ENCODE results near the gene MYO18B. TPM values are rescaled to one million over a fixed set of nuclear protein-coding genes. Genes with fewer than 3 reads are reported as not detected.

Gene MYO18B
- total RNA-seq, 6 experiments from 2014 or later, result 0.04 to 0.56 (median 0.07) TPM; not detected in 1

DNA sequence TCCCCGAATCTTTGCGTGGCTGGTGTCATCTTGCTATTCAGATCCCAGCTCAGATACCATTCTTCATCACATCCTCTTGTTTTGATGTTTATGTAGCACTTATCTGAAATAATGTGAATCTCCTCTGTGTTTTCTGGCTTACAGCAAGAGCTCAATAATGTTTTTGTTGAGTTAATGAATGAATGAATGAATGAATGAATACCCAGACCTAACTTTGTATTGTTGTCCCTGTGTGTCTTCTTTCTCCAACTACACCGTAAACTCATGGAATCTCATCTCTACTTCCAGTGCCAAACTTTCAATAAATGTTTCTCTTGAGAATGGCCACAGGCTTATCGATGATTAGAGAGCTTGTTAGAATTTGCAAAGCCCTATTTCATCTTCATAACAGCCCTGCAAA, 110.2 kb downstream of the MYO18B start:
- Histone ChIP-seq H3K4me3 (no peak overlapping the region), H3K9me3 (no peaks in the 10 kb centered on the region), H3K36me3 (no peaks in the 10 kb centered on the region), H3K27me3 (no peaks in the 10 kb centered on the region), H3K27ac (no peak overlapping the region), H3K4me1 (no peaks in the 10 kb centered on the region)
- WGBS (ENCODE audit: insufficient coverage, low coverage, low lambda C conversion rate, missing lambda C conversion rate), result 63% methylated on average over 4 of the region's 4 CpGs
- intact Hi-C loops (cut with DNase I), result no loop called here
- TF ChIP-seq POLR2A (IDR thresholded peaks at IDR 0.05), result no peak
- TF ChIP-seq, protein P1, sequence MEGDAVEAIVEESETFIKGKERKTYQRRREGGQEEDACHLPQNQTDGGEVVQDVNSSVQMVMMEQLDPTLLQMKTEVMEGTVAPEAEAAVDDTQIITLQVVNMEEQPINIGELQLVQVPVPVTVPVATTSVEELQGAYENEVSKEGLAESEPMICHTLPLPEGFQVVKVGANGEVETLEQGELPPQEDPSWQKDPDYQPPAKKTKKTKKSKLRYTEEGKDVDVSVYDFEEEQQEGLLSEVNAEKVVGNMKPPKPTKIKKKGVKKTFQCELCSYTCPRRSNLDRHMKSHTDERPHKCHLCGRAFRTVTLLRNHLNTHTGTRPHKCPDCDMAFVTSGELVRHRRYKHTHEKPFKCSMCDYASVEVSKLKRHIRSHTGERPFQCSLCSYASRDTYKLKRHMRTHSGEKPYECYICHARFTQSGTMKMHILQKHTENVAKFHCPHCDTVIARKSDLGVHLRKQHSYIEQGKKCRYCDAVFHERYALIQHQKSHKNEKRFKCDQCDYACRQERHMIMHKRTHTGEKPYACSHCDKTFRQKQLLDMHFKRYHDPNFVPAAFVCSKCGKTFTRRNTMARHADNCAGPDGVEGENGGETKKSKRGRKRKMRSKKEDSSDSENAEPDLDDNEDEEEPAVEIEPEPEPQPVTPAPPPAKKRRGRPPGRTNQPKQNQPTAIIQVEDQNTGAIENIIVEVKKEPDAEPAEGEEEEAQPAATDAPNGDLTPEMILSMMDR (IDR thresholded peaks at IDR 0.05), result no peak
- ATAC-seq (no peak), DNase-seq (no peak)

DNA sequence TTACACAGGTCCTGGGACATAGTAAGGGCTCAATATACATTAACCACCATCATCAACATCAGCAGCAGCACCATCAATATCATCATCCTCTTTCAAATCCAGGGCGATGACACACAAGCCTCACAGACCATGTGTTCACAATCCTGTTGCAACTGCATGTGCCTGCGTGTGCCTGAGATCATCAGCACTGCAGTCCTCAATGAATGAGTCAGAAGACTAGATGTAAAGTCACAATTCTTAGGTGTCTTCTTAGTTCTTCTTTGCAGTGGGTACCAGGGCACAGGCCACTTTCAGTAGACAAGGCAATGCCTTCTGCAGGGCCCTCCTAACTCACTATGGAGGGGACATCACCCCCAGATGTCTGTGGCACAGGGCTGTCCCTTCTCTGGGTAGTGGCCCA, 111.1 kb downstream of the MYO18B start:
- ATAC-seq (no peak), DNase-seq (no peak)
- Histone ChIP-seq H3K27me3 (no peaks in the 10 kb centered on the region), H3K36me3 (no peaks in the 10 kb centered on the region), H3K9me3 (no peaks in the 10 kb centered on the region), H3K27ac (no peak overlapping the region), H3K4me3 (no peak overlapping the region), H3K4me1 (no peaks in the 10 kb centered on the region)
- TF ChIP-seq, protein P1 (IDR thresholded peaks at IDR 0.05), result no peak
- no peak for TF ChIP-seq POLR2A (IDR thresholded peaks at IDR 0.05)
- 28% methylated on average over 2 of the region's 2 CpGs for WGBS (ENCODE audit: insufficient coverage, low coverage, low lambda C conversion rate, missing lambda C conversion rate)
- intact Hi-C loops (cut with DNase I), result no loop called here

DNA sequence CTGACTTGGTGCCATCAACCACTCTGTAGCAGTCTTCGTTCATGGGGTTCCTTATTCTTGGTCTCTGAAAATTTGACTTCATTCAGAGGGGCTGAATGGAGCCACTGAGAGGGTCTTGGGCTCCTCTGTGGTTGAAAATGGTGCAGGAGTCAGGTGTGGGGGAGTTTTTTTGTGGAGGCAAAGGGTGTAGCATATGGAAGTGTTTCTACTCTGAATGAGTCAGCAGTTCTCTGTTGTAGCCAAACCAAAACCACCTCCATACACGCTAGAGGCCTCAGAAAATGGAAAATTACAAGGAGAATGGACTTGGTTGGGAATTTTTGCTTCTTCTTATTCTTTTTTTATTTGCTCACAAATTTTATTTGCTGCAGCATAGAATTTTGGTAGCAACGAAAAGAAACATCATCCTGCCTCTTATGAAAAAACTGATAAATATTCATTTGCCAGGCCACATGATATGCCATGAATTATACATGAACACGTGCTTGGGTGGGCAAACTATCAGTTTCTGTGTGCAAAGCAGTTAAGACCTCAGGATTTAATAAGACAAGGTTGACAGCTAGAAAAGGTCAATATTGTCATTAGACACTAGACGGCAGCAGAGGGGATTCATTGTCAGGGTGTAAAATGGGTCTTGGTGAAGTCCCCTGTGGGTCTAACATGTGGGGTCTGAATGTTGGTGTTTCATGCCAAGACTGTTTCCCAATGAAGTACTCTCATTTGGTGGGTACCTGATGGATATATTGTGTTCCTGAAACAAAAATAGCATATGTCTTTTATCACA, 111.7 kb downstream of the MYO18B start:
- Histone ChIP-seq H3K4me3 (no peak overlapping the region), H3K9me3 (no peaks in the 10 kb centered on the region), H3K27me3 (no peaks in the 10 kb centered on the region), H3K4me1 (no peaks in the 10 kb centered on the region), H3K27ac (no peak overlapping the region), H3K36me3 (no peaks in the 10 kb centered on the region)
- DNase-seq, result no peak
- intact Hi-C loops (cut with DNase I), result no loop called here
- no peak for TF ChIP-seq POLR2A (IDR thresholded peaks at IDR 0.05)
- TF ChIP-seq, protein P1 (IDR thresholded peaks at IDR 0.05), result no peak
- 22% methylated on average over 5 of the region's 5 CpGs for WGBS (ENCODE audit: insufficient coverage, low coverage, low lambda C conversion rate, missing lambda C conversion rate)
- no peak for ATAC-seq

DNA sequence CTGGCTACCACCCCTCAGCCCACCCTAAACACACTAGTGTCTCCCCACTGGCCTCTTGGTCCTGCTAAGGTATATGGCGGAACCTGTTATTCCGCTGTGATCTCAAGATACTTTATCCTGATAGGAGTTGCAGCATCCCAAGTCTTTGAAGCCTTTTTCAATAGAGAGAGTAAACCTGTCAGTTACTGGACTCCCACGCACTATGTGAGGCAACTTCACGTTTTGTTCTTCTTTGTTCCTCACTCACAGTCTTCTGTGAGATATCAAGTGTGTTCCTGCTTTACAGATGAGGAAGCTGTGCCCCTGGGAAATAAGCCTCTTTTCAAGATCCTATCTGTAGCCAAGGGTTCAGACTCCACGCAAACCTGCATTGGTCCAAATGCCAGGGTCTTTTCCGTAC, 127.8 kb downstream of the MYO18B start:
- H3K27ac ChIP-seq, result no peak overlapping the region
- TF ChIP-seq, protein P1 (IDR thresholded peaks at IDR 0.05), result no peak
- no peak for TF ChIP-seq POLR2A (IDR thresholded peaks at IDR 0.05)
- no peak for ATAC-seq
- intact Hi-C loops (cut with DNase I), result no loop called here
- H3K4me1 ChIP-seq, result no peaks in the 10 kb centered on the region
- H3K4me3 ChIP-seq, result no peak overlapping the region
- no peaks in the 10 kb centered on the region for H3K27me3 ChIP-seq
- 60% methylated on average over 5 of the region's 6 CpGs for WGBS (ENCODE audit: insufficient coverage, low coverage, low lambda C conversion rate, missing lambda C conversion rate)
- H3K9me3 ChIP-seq, result no peaks in the 10 kb centered on the region
- DNase-seq, result no peak
- H3K36me3 ChIP-seq, result no peaks in the 10 kb centered on the region

Measured in right lobe of liver (tissue), 6 donors.